Transverse colon (tissue), 3 donors: ENCODE measurements around the gene NTRK3.

Experiments
- CTCF ChIP-seq, 5 experiments: fragments of 200-600 bp in 3 of 5; fragments of 450-650 bp in 2 of 5; sonication (generic) in 3 of 5; IDR thresholded peaks; 1 replicate in 2 of 5; 2 replicates in 3 of 5; pipeline ENCODE4 v1.5.1; 2016 to 2017; ENCODE audit warnings: antibody characterized with exemption in 5 of 5, inconsistent platforms in 3 of 5, mild to moderate bottlenecking in 2 of 5, moderate library complexity in 1 of 5
- POLR2A ChIP-seq: fragments of 450-650 bp; IDR thresholded peaks from one replicate; pipeline ENCODE4 v1.6.1; 2016; ENCODE audit warnings: antibody characterized with exemption, mild to moderate bottlenecking, moderate library complexity

GRCh38 chr15:88231909-88232644 is 24.5 kb downstream of the NTRK3 start:
- TF ChIP-seq CTCF (IDR thresholded peaks at IDR 0.05) (no peak), POLR2A (no peak)
